Esophagus squamous epithelium (tissue), 4 donors: ENCODE results near the gene E2F7.

Experiments used
- POLR2A ChIP-seq, 4 donors: fragments of 450-650 bp; IDR thresholded peaks; one replicate each; pipeline ENCODE4 v1.6.1; 2017; ENCODE audit warnings: antibody characterized with exemption in 4 of 4, mild to moderate bottlenecking in 4 of 4, moderate library complexity in 3 of 4
- TF ChIP-seq, protein P1 (sequence below), 6 experiments: fragments of 450-650 bp in 4 of 6; fragments of 200-600 bp in 2 of 6; sonication (generic) in 2 of 6; IDR thresholded peaks; one replicate each; pipeline ENCODE4 v1.5.1; 2016 to 2019; ENCODE audit warnings: antibody characterized with exemption in 6 of 6, mild to moderate bottlenecking in 4 of 6, moderate library complexity in 4 of 6

DNA sequence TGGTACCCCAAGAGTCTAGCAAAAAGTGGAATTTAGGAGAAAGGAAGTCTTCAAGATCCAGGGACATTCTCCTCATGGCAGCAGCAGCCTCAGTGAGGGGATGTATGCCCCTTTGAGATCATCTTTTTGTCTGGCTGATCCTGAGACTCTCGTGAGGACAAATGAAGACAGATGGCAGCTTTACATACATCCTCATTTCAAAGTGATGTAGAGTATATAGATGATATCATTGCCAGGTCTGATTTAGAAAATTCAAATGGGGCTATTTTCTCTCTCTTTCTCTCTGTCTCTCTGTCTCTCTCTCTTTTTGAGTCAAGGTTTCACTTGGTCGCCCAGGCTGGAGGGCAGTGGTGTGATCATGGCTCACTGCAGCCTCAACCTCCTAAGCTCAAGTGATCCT lies 61.5 kb downstream of the E2F7 start:
- TF ChIP-seq POLR2A (IDR thresholded peaks at IDR 0.05), result no peak
- TF ChIP-seq, protein P1, sequence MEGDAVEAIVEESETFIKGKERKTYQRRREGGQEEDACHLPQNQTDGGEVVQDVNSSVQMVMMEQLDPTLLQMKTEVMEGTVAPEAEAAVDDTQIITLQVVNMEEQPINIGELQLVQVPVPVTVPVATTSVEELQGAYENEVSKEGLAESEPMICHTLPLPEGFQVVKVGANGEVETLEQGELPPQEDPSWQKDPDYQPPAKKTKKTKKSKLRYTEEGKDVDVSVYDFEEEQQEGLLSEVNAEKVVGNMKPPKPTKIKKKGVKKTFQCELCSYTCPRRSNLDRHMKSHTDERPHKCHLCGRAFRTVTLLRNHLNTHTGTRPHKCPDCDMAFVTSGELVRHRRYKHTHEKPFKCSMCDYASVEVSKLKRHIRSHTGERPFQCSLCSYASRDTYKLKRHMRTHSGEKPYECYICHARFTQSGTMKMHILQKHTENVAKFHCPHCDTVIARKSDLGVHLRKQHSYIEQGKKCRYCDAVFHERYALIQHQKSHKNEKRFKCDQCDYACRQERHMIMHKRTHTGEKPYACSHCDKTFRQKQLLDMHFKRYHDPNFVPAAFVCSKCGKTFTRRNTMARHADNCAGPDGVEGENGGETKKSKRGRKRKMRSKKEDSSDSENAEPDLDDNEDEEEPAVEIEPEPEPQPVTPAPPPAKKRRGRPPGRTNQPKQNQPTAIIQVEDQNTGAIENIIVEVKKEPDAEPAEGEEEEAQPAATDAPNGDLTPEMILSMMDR (IDR thresholded peaks at IDR 0.05), result no peak
